ENCODE results near the gene JAML.
A peak's percentile ranks its signal among the peaks of the same experiment; 100 is the strongest.
"Not testable (repeated sequence)": the region's sequence is repeated elsewhere in the genome, so short reads cannot be mapped to it uniquely, and the experiment has no call there.

The JAML gene

DNA sequence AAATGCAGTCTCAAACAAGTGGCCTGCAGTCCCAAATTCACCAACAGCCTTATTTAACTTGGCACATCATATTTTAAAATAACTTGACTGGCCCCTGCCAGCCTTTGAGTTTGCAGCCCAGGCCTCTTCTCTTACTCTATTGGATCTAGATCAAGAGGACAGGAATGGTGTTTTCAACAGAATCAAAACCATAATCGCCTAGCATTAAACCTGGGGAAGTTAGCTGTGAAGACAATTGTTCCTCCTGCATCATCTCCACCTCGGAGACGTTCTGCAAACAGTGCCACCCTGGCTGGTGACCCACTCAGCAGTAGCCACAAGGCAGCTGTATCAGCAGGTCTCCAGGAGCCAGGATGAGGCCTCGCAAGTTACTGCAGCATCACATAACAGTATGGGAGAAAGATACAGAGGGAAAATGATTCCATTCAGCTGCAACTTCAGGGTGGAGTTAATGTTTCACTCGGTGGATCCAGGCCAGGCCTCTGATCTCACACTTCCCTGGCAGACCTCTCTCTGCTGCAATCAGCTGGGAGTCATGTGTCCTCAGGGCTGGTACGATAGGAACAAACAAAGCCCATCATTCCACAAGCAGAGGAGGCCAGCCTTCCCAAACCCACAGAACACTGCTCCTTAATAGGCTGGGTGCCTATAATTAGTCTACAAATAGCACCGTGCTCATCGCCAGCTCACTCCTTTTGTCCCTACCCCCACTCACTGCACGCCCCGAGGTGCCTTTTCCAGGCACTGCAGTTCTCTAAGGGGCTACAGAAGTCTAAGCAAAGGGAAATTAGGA lies 29.8 kb downstream of the JAML start:
- peak; percentile 64 to 77 for DNase-seq (ENCODE audit: low read depth in 2 of 2)
- no peak overlapping the region for H3K4me3 ChIP-seq (replicated peaks in 1 of 2; ENCODE audit: low read depth in 2 of 2, low read length in 2 of 2)
- TF ChIP-seq, protein P1, sequence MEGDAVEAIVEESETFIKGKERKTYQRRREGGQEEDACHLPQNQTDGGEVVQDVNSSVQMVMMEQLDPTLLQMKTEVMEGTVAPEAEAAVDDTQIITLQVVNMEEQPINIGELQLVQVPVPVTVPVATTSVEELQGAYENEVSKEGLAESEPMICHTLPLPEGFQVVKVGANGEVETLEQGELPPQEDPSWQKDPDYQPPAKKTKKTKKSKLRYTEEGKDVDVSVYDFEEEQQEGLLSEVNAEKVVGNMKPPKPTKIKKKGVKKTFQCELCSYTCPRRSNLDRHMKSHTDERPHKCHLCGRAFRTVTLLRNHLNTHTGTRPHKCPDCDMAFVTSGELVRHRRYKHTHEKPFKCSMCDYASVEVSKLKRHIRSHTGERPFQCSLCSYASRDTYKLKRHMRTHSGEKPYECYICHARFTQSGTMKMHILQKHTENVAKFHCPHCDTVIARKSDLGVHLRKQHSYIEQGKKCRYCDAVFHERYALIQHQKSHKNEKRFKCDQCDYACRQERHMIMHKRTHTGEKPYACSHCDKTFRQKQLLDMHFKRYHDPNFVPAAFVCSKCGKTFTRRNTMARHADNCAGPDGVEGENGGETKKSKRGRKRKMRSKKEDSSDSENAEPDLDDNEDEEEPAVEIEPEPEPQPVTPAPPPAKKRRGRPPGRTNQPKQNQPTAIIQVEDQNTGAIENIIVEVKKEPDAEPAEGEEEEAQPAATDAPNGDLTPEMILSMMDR (IDR thresholded peaks at IDR 0.05; ENCODE audit: low read depth, low read length) = no peak

DNA sequence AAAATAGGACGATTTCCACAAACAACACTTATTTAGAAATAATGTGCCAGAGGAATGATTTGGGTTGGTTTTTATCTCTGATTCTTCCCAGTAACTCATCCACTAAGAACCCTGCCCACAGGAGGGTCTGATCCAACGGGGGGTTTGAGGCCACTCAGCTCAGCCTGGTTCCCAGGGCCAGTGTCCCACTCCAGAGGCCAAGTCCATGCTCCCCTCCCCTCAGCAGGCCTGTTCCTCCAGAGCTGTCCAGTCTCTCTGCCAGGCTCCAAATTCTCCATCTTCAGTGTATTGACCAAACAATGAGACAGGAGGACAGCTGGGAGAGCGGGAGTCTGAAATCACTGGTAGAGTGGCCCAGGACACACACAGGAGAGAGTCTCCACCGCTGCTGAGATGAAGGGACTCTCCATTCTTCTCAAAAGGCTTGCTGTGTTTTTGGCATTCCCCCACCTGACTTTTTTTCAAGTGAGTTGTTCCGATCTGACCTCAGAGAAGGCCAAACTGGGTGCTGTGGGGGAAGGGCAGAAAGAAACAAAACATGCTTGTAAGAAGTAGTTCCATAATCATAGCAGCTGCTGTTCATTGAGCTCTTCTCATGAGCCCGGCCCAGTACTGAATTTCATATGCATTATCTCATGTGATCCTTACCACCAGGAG lies 30.8 kb downstream of the JAML start:
- DNase-seq (ENCODE audit: low read depth in 2 of 2) = no peak
- TF ChIP-seq, protein P1 (IDR thresholded peaks at IDR 0.05; ENCODE audit: low read depth, low read length) = no peak
- no peak overlapping the region for H3K4me3 ChIP-seq (replicated peaks in 1 of 2; ENCODE audit: low read depth in 2 of 2, low read length in 2 of 2)

DNA sequence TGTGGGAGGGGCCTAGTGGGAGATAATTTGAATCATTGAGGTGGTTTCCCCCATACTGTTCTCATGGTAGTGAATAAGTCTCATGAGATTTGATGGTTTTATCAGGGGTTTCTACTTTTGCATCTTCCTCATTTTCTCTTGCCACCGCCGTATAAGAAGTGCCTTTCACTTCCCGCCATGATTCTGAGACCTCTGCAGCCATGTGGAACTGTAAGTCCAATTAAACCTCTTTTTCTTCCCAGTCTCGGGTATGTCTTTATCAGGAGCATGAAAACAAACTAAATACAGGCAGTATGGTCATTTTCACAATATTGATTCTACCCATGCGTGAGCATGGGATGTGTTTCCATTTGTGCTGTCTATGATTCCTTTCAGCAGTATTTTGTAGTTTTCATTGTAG lies 32.0 kb downstream of the JAML start:
- H3K4me3 ChIP-seq (replicated peaks in 1 of 2; ENCODE audit: low read depth in 2 of 2, low read length in 2 of 2); DNase-seq (ENCODE audit: low read depth in 2 of 2): not testable (repeated sequence)

DNA sequence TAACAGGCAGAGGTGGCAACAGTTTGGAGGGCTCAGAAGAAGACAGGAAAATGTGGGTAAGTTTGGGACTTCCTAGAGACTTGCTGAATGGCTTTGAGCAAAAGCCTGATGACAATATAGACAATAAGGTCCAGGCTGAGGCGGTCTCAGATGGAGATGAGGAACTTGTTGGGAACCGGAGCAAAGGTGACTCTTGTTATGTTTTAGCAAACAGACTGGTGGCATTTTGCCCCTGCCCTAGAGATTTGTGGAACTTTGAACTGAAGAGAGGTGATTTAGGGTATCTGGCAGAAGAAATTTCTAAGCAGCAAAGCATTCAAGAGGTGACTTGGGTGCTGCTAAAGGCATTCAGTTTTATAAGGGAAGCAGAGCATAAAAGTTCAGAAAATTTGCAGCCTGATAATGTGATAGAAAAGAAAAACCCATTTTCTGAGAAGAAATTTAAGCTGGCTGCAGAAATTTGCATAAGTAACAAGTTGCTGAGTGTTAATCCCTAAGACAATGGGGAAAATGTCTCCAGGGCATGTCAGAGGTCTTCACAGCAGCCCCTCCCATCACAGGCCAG lies 33.8 kb downstream of the JAML start:
- not testable (repeated sequence) for DNase-seq (ENCODE audit: low read depth in 2 of 2); H3K4me3 ChIP-seq (replicated peaks in 1 of 2; ENCODE audit: low read depth in 2 of 2, low read length in 2 of 2)

DNA sequence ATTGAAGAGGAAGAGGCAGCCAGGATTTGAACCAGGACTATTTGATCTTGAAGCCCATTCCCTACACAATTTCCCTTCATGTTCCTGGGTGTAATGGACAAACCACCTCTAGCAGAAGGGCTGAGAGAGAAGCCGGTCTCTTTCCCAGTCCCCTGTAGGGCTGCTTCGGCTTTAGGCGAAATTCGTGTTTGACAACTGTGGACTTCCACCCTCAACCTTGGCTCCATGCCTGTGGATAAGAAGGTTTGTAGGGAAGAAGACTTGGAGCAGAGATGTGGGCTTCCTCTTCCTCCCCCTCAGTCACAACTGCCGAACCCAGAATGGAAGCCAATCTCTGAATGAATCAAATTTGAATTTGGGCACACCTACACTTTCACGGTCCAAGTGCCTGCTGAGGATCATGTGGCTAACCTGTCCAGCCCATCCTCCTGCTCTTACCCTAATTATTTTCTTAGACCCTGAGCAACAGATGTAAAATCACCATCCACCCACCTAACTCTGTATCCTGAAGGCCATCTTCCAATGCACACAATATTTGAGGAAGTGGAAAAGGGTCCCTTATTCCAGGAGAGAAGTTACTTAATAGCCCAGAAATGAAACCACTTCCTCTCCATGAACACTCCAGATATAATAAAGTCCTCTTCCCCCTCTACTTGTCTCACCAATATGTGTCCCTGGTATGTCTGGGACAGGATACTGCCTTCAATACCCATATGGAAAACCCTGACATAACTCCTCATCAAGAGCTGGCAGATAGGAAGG lies 38.3 kb downstream of the JAML start:
- no peak overlapping the region for H3K4me3 ChIP-seq (replicated peaks in 1 of 2; ENCODE audit: low read depth in 2 of 2, low read length in 2 of 2)
- TF ChIP-seq, protein P1 (IDR thresholded peaks at IDR 0.05; ENCODE audit: low read depth, low read length) = no peak
- DNase-seq (ENCODE audit: low read depth in 2 of 2) = no peak

DNA sequence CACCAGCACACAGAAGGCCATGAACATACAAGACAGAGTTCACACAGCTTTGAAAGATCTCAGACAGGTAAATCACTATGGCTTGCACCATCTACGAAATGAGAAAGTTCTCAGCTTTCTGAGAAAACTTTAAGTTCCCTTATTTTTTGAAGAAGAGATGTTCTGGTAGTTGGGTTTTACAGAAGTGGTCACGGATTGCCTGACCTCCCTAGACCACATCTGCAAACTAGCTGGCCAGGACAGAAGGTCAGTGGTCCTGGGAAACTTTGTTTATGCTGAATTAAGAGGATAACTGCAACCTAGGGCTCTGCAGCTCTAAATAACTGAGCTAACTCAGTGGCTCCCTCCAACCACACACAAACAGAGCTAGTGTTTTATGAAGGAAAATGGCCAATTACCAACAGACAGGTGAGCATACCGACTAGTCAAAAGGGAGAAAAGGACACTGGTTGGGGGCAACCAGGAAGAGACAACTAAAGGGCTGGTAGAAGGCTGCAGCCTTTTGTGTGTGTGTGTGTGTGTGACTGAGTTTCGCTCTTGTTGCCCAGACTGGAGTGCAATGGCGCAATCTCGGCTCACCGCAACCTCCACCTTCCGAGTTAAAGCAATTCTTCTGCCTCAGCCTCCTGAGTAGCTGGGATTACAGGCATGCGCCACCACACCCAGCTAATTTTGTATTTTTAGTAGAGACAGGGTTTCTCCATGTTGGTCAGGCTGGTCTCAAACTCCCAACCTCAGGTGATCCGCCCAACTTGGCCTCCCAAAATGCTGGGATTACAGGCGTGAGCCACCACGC lies 39.8 kb downstream of the JAML start:
- no peak overlapping the region for H3K4me3 ChIP-seq (replicated peaks in 1 of 2; ENCODE audit: low read depth in 2 of 2, low read length in 2 of 2)
- DNase-seq (ENCODE audit: low read depth in 2 of 2) = no peak
- TF ChIP-seq, protein P1 (IDR thresholded peaks at IDR 0.05; ENCODE audit: low read depth, low read length) = no peak

DNA sequence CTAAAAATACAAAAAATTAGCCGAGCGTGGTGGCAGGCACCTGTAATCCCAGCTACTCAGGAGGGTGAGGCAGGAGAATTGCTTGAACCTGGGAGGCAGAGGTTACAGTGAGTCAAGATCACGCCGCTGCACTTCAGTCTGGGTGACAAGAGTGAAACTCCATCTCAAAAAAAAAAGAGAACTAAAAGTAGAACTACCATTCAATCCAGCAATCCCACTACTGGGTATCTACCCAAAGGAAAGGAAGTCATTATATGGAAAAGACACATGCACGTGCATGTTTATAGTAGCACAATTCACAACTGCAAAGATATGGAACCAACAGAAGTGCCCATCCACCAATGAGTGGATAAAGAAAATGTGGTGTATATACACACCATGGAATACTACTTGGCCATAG lies 41.1 kb downstream of the JAML start:
- not testable (repeated sequence) for DNase-seq (ENCODE audit: low read depth in 2 of 2); H3K4me3 ChIP-seq (replicated peaks in 1 of 2; ENCODE audit: low read depth in 2 of 2, low read length in 2 of 2)
